Measurements from ENCODE around the gene TRPV6.

TRPV6 gene

GRCh38 chr7:142889816-142890215 lies 4.3 kb upstream of the TRPV6 start:
- no peak for DNase-seq (ENCODE audit: low read depth in 1 of 2, low spot score in 1 of 2)
- Histone ChIP-seq H3K27me3 (ENCODE audit: insufficient read depth, poor library complexity, severe bottlenecking) (no peaks in the 10 kb centered on the region), H3K4me3 (replicated peaks; ENCODE audit: insufficient read depth, low read length) (no peak overlapping the region), H3K27ac (replicated peaks) (no peak overlapping the region)
- no peak for TF ChIP-seq GABPA (IDR thresholded peaks at IDR 0.05; ENCODE audit: low read depth)
- TF ChIP-seq, protein P1, sequence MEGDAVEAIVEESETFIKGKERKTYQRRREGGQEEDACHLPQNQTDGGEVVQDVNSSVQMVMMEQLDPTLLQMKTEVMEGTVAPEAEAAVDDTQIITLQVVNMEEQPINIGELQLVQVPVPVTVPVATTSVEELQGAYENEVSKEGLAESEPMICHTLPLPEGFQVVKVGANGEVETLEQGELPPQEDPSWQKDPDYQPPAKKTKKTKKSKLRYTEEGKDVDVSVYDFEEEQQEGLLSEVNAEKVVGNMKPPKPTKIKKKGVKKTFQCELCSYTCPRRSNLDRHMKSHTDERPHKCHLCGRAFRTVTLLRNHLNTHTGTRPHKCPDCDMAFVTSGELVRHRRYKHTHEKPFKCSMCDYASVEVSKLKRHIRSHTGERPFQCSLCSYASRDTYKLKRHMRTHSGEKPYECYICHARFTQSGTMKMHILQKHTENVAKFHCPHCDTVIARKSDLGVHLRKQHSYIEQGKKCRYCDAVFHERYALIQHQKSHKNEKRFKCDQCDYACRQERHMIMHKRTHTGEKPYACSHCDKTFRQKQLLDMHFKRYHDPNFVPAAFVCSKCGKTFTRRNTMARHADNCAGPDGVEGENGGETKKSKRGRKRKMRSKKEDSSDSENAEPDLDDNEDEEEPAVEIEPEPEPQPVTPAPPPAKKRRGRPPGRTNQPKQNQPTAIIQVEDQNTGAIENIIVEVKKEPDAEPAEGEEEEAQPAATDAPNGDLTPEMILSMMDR (IDR thresholded peaks at IDR 0.05; ENCODE audit: insufficient read depth, low read length), result no peak

- Histone ChIP-seq H3K27ac (replicated peaks) (no peak overlapping the region), H3K4me3 (replicated peaks; ENCODE audit: insufficient read depth, low read length) (no peak overlapping the region), H3K27me3 (ENCODE audit: insufficient read depth, poor library complexity, severe bottlenecking) (no peaks in the 10 kb centered on the region)
- DNase-seq (ENCODE audit: low read depth in 1 of 2, low spot score in 1 of 2), result no peak
- no peak for TF ChIP-seq GABPA (IDR thresholded peaks at IDR 0.05; ENCODE audit: low read depth)
- no peak for TF ChIP-seq SPI1 (IDR thresholded peaks at IDR 0.05; ENCODE audit: borderline replicate concordance, low read depth)
- TF ChIP-seq, protein P2, sequence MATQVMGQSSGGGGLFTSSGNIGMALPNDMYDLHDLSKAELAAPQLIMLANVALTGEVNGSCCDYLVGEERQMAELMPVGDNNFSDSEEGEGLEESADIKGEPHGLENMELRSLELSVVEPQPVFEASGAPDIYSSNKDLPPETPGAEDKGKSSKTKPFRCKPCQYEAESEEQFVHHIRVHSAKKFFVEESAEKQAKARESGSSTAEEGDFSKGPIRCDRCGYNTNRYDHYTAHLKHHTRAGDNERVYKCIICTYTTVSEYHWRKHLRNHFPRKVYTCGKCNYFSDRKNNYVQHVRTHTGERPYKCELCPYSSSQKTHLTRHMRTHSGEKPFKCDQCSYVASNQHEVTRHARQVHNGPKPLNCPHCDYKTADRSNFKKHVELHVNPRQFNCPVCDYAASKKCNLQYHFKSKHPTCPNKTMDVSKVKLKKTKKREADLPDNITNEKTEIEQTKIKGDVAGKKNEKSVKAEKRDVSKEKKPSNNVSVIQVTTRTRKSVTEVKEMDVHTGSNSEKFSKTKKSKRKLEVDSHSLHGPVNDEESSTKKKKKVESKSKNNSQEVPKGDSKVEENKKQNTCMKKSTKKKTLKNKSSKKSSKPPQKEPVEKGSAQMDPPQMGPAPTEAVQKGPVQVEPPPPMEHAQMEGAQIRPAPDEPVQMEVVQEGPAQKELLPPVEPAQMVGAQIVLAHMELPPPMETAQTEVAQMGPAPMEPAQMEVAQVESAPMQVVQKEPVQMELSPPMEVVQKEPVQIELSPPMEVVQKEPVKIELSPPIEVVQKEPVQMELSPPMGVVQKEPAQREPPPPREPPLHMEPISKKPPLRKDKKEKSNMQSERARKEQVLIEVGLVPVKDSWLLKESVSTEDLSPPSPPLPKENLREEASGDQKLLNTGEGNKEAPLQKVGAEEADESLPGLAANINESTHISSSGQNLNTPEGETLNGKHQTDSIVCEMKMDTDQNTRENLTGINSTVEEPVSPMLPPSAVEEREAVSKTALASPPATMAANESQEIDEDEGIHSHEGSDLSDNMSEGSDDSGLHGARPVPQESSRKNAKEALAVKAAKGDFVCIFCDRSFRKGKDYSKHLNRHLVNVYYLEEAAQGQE (IDR thresholded peaks at IDR 0.05; ENCODE audit: insufficient replicate concordance, low read depth), result no peak
- no peak for TF ChIP-seq POLR2AphosphoS5 (IDR thresholded peaks at IDR 0.05; ENCODE audit: low read depth)
- TF ChIP-seq, protein P1 (IDR thresholded peaks at IDR 0.05; ENCODE audit: insufficient read depth, low read length), result no peak
Observed at GRCh38 chr7:142887282-142888015, 1.9 kb upstream of the TRPV6 start.

DNA sequence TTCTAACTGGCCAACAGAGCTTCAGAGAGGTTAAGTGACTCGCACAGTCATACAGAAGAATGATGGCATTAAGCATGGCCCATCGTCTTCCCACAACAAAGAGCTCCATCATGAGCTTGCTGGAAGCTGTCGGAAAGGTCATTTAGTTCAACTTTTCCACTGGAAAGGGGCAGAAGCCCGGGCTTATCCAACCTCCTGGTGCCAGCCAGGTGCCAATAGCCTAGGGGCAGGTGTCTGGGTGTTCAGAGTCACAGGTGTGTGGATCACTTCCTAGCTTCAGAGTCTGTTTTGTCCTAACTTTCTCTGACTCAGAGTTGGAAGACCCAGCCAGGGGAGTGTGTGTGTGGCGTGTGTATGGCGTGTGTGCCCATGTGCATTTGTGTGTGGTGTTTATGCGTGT lies 1.3 kb upstream of the TRPV6 start:
- TF ChIP-seq, protein P2 (IDR thresholded peaks at IDR 0.05; ENCODE audit: insufficient replicate concordance, low read depth), result no peak
- no peak for TF ChIP-seq GABPA (IDR thresholded peaks at IDR 0.05; ENCODE audit: low read depth)
- TF ChIP-seq, protein P1 (IDR thresholded peaks at IDR 0.05; ENCODE audit: insufficient read depth, low read length), result no peak
- no peak for TF ChIP-seq SPI1 (IDR thresholded peaks at IDR 0.05; ENCODE audit: borderline replicate concordance, low read depth)
- no peak for TF ChIP-seq POLR2AphosphoS5 (IDR thresholded peaks at IDR 0.05; ENCODE audit: low read depth)
- H3K27me3 ChIP-seq (ENCODE audit: insufficient read depth, poor library complexity, severe bottlenecking), result peaks cover 1% of the 10 kb centered on the region
- no peak overlapping the region for H3K4me3 ChIP-seq (replicated peaks; ENCODE audit: insufficient read depth, low read length)
- no peak overlapping the region for H3K27ac ChIP-seq (replicated peaks)
- no peak for DNase-seq (ENCODE audit: low read depth in 1 of 2, low spot score in 1 of 2)

DNA sequence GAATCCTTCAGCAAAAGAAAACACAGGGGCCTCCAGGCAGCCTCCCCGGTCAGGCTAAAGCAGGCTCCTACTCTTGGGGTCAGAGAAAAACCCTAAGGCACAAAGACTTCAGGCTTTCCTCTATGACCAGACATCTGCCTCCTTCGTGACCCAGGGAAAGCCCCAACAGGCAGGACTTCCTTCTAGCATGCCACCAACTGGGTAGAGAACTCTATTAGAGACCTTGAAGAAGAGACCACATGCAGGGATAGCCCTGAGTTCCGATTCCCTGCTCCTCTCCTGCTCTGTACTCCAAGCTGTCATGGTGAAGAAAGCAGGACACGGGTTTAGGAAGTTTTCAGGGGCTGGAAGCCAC lies 1.3 kb downstream of the TRPV6 start:
- Histone ChIP-seq H3K4me3 (replicated peaks; ENCODE audit: insufficient read depth, low read length) (no peak overlapping the region), H3K27me3 (ENCODE audit: insufficient read depth, poor library complexity, severe bottlenecking) (peaks cover 7% of the 10 kb centered on the region), H3K27ac (replicated peaks) (no peak overlapping the region)
- DNase-seq (ENCODE audit: low read depth in 1 of 2, low spot score in 1 of 2), result no peak
- TF ChIP-seq, protein P2 (IDR thresholded peaks at IDR 0.05; ENCODE audit: insufficient replicate concordance, low read depth), result no peak
- TF ChIP-seq GABPA (IDR thresholded peaks at IDR 0.05; ENCODE audit: low read depth) (no peak), SPI1 (IDR thresholded peaks at IDR 0.05; ENCODE audit: borderline replicate concordance, low read depth) (no peak), POLR2AphosphoS5 (IDR thresholded peaks at IDR 0.05; ENCODE audit: low read depth) (no peak)
- TF ChIP-seq, protein P1 (IDR thresholded peaks at IDR 0.05; ENCODE audit: insufficient read depth, low read length), result no peak

All from HL-60 (cell line).